ENCODE results near the gene WIPI1.

WIPI1 gene

DNA sequence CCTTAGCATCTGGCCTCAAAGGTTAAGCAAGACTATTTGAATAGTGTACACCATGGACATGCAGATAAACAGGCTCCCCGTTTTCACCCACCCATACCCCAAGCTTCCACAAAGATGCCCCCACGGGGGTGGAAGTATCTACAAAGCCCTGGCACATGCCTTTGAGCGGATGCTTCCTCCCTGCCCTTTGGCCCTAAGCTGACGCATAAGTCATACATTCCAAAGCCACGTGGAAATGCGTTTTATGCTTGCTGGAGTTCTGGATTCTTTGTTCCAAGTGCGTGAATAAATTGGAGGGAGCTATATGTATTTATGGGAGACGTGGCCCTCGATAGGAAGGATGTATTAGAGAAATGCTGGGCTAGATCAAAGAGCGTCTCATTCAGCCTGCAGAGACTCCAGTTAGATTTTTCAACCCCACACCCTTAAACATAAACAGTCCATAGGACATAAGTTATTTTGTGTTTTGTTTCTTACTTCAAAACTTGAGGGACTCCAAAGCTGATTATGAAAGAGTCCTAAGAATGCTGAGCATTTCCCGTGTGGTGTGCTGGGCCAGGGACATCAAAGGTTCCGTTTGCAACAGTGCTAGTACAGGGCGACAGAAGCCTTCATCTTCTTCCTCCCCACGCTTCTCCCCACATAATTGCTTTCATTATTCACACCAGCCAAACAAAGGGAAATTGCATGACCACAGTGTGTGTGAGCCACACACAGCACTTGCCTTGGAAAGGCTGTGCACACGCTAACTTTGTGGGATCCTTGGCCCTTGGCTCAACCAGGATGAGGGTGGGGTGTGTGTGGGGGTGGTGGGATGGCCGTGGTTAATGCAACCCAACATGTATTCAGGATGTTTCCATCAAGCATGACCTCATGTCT lies 73.6 kb downstream of the WIPI1 start:
- no peak overlapping the region for H3K4me3 ChIP-seq (ENCODE audit: low read depth, low read length)
- TF ChIP-seq MYC (IDR thresholded peaks at IDR 0.05; ENCODE audit: low read depth, low read length) (no peak), POLR2A (IDR thresholded peaks at IDR 0.05; ENCODE audit: extremely low read depth, insufficient read length) (no peak)
- TF ChIP-seq, protein P1, sequence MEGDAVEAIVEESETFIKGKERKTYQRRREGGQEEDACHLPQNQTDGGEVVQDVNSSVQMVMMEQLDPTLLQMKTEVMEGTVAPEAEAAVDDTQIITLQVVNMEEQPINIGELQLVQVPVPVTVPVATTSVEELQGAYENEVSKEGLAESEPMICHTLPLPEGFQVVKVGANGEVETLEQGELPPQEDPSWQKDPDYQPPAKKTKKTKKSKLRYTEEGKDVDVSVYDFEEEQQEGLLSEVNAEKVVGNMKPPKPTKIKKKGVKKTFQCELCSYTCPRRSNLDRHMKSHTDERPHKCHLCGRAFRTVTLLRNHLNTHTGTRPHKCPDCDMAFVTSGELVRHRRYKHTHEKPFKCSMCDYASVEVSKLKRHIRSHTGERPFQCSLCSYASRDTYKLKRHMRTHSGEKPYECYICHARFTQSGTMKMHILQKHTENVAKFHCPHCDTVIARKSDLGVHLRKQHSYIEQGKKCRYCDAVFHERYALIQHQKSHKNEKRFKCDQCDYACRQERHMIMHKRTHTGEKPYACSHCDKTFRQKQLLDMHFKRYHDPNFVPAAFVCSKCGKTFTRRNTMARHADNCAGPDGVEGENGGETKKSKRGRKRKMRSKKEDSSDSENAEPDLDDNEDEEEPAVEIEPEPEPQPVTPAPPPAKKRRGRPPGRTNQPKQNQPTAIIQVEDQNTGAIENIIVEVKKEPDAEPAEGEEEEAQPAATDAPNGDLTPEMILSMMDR (IDR thresholded peaks at IDR 0.05; ENCODE audit: low read depth, low read length) = no peak
- TF ChIP-seq, protein P2, sequence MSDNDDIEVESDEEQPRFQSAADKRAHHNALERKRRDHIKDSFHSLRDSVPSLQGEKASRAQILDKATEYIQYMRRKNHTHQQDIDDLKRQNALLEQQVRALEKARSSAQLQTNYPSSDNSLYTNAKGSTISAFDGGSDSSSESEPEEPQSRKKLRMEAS (IDR thresholded peaks at IDR 0.05; ENCODE audit: low read depth, low read length) = no peak
- DNase-seq (ENCODE audit: low read depth) = no peak

DNA sequence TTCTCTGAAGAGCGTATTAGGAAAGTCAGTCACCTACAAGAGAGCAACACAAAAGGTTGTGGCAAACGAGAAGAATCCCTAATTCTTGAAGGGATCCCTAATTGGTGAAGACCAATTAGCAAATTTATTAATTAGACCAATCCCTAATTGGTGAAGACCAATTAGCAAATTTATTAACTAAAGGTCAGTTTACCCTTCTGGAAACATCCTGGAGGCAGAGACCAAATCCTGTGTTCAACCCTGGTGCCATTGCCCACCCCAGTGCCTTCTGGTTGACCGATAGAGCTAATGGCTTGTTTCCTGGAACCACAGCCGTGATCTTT lies 74.2 kb downstream of the WIPI1 start:
- H3K4me3 ChIP-seq (ENCODE audit: low read depth, low read length) = no peak overlapping the region
- no peak for DNase-seq (ENCODE audit: low read depth)
- TF ChIP-seq, protein P1 (IDR thresholded peaks at IDR 0.05; ENCODE audit: low read depth, low read length) = no peak
- no peak for TF ChIP-seq POLR2A (IDR thresholded peaks at IDR 0.05; ENCODE audit: extremely low read depth, insufficient read length)
- TF ChIP-seq, protein P2 (IDR thresholded peaks at IDR 0.05; ENCODE audit: low read depth, low read length) = no peak
- no peak for TF ChIP-seq MYC (IDR thresholded peaks at IDR 0.05; ENCODE audit: low read depth, low read length)

DNA sequence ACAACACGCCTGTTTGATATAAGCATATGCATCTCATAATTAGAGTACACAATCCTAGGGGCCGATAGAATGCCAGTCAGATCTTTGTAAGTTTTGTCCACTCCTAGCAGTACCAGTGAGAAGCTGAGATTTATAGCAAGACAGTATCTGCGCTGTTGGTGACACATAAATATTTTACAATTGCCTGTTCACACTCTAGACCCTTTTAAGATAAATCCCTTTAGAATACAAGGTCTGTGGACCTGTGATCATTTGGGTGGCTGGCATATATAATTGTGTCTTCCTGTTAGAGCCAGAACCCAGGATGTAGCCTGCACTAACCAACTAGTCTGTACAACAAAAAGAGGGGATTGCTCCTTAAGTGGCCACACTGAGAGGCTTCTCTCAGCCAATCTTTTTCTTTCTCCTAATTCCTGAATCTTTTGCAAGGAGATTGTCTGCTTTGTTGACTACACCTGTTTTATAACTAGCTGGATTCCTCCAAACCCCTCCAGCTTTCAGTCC lies 74.7 kb downstream of the WIPI1 start:
- DNase-seq (ENCODE audit: low read depth) = no peak
- H3K4me3 ChIP-seq (ENCODE audit: low read depth, low read length) = no peak overlapping the region
- TF ChIP-seq POLR2A (IDR thresholded peaks at IDR 0.05; ENCODE audit: extremely low read depth, insufficient read length) = no peak
- TF ChIP-seq MYC (IDR thresholded peaks at IDR 0.05; ENCODE audit: low read depth, low read length) = no peak
- TF ChIP-seq, protein P2 (IDR thresholded peaks at IDR 0.05; ENCODE audit: low read depth, low read length) = no peak
- TF ChIP-seq, protein P1 (IDR thresholded peaks at IDR 0.05; ENCODE audit: low read depth, low read length) = no peak

DNA sequence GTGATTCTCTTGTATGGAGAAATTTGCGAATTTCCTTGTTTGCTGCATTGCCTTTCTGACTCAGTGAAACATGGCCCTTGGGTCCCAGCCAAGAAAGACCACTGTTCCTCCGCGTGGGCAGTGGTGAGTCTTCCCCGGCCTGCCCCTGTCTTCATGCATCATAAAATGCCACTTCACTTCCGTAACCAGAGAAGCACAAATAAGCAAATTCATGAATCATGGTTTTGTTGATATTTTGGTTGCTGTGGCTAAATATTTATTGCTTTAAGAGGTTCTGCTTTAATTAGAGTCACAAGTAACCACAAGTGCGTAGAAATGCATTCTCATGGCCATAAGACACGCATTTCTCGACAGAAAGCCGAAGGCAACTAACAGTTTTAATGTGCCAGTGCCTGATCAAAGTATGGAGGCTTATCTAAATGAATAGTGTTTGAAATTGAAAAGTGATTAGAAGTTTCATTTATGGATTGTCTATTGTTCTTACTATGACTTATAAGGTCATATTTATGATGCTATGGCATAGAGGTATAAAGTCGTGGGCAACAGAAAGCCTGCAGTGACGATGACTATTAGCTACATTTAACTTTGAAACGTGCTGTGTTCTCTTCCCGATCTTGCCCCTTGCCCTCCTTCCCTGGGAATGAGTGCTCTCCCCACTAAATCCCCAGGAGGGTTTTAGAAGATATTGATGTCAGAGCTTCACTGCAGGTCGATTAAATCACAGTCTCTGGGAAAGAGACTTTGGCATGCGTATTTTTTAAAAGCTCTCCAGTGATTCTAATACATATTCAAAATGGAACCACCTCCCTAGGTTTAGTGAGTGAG lies 76.0 kb downstream of the WIPI1 start:
- TF ChIP-seq, protein P2 (IDR thresholded peaks at IDR 0.05; ENCODE audit: low read depth, low read length) = no peak
- TF ChIP-seq, protein P1 (IDR thresholded peaks at IDR 0.05; ENCODE audit: low read depth, low read length) = no peak
- TF ChIP-seq POLR2A (IDR thresholded peaks at IDR 0.05; ENCODE audit: extremely low read depth, insufficient read length) (no peak), MYC (IDR thresholded peaks at IDR 0.05; ENCODE audit: low read depth, low read length) (no peak)
- no peak for DNase-seq (ENCODE audit: low read depth)

DNA sequence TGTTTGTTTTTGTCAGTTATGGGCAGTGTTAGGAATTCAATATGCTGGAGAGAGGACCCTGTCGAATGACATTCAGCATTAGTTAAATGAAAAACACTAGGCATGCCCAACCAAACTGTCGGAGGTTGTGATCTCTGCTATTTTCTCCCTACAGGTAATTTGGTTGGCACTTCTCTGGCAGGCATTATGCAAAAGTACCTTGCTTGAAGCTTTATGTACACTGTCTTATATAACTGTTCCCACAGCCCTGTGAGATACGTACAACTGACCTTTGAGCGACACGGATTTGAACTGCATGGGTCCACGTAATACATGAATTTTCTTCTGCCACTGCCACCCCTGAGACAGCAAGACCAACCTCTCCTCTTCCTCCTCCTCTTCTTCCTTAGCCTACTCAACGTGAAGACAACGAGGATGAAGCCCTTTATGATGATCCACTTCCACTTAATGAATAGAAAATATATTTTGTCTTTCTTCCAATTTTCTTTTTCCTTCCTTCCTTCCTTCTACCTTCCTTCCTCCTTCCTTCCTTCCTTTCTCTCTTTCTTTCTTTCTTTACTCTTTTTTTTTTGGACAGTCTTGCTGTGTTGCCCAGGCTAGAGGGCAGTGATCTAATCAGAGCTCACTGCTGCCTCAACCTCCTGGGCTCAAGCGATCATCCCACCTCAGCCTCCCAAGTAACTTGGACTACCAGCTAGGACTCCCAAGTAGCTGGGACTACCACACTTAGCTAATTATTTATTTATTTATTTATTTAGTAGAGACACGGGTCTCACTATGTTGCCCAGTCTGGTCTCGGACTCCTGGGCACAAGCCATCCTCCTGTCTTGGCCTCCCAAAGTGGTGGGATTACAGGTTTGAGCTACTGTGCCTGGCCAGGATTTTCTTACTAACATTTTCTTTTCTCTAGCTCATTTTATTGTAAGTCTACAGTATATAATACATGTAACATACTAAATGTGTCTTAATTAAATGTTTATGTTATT lies 77.3 kb downstream of the WIPI1 start:
- TF ChIP-seq, protein P1 (IDR thresholded peaks at IDR 0.05; ENCODE audit: low read depth, low read length) = no peak
- TF ChIP-seq POLR2A (IDR thresholded peaks at IDR 0.05; ENCODE audit: extremely low read depth, insufficient read length) (no peak), MYC (IDR thresholded peaks at IDR 0.05; ENCODE audit: low read depth, low read length) (no peak)
- TF ChIP-seq, protein P2 (IDR thresholded peaks at IDR 0.05; ENCODE audit: low read depth, low read length) = no peak
- no peak overlapping the region for H3K4me3 ChIP-seq (ENCODE audit: low read depth, low read length)
- no peak for DNase-seq (ENCODE audit: low read depth)

More for the DNA sequence above, 76.0 kb downstream of the WIPI1 start:
- no peak overlapping the region for H3K4me3 ChIP-seq (ENCODE audit: low read depth, low read length)

All from NB4 (cell line).